Vagina (tissue), 2 donors: ENCODE data around the gene SCN5A.

ENCODE experiments used
- CTCF ChIP-seq, 3 experiments: fragments of 450-650 bp in 2 of 3; fragments of 200-600 bp in 1 of 3; sonication (generic) in 1 of 3; IDR thresholded peaks; one replicate each; pipeline ENCODE4 v1.5.1; 2017 to 2019; ENCODE audit warnings: antibody characterized with exemption in 3 of 3, mild to moderate bottlenecking in 2 of 3, moderate library complexity in 2 of 3
- POLR2A ChIP-seq, 2 donors: fragments of 450-650 bp; IDR thresholded peaks; one replicate each; pipeline ENCODE4 v1.6.1; 2017; ENCODE audit warnings: antibody characterized with exemption in 2 of 2, mild to moderate bottlenecking in 2 of 2, moderate library complexity in 2 of 2
- POLR2AphosphoS5 ChIP-seq, 2 donors: sonication (generic); formaldehyde crosslinking; IDR thresholded peaks; one replicate each; pipeline ENCODE4 v1.9.0; 2017; ENCODE audit warnings: antibody characterized with exemption in 2 of 2, mild to moderate bottlenecking in 2 of 2, low read depth in 1 of 2; ENCODE audit not compliant: insufficient read depth in 1 of 2

DNA sequence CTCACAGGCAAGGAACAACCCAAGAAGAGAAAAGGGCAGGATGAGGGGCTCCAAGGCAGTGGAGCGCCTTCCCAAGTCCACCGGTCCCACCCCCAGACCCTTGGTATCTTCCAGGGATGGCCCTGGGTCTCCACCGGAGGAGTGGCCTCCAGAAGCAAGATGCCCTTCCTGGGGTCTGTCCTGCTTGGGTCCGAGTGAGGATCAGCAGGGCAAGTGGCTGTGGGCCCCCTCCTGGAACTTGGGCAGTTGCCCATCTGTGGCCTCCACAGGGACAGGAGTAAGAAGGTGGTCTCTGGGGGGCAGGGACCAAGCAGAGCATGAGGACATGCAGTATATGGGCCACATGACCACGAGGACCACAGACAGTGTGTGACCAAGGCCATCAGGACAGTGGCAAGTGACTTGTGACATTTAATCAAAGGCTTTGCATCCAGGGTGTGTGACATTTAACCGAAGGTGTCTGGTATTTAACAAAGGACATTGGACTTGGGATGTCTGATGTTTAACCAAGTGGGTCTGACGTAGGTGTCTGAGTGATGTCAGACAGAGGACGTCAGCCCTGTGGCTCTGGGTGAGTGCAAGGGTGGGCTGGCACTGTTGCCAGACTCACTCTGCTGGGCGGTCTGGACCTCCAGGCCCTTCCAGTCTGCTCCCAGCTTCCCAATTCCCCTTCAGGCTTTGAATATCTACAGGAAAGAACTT is 34.7 kb downstream of the SCN5A start:
- TF ChIP-seq CTCF (IDR thresholded peaks at IDR 0.05), result no peak
- TF ChIP-seq POLR2A (IDR thresholded peaks at IDR 0.05), result no peak
- no peak for TF ChIP-seq POLR2AphosphoS5 (IDR thresholded peaks at IDR 0.05; ENCODE audit: insufficient read depth in 1 of 2, low read depth in 1 of 2)
